HG03521 (cell line): ENCODE results near the gene PDHX.

Experiments used
- ATAC-seq: cut with Tn5 transposase; IDR thresholded peaks from one replicate; pipeline ENCODE4 v1.9.1; 2021; ENCODE audit warnings: mild to moderate bottlenecking, moderate library complexity; ENCODE audit not compliant: unreplicated experiment

The PDHX gene

GRCh38 chr11:35041070-35041554 lies 124.7 kb downstream of the PDHX start:
- no peak for ATAC-seq

GRCh38 chr11:35042224-35042623 lies 125.8 kb downstream of the PDHX start:
- no peak for ATAC-seq

- ATAC-seq = no peak
Measured at GRCh38 chr11:35042913-35043312, 126.5 kb downstream of the PDHX start.

- no peak for ATAC-seq
Measured at GRCh38 chr11:35043936-35044335, 127.5 kb downstream of the PDHX start.

- ATAC-seq = peak; percentile 50
Measured at GRCh38 chr11:35045236-35045820, 128.9 kb downstream of the PDHX start.
